SK-N-SH treated with all-trans-retinoic acid at 6 μM for 48 hours (cell line): ENCODE data around the gene DENND2C.

ENCODE experiments used
- ATAC-seq: fragments of 200-7000 bp; cut with Tn5 transposase; 3 replicates; pipeline ENCODE4 v1.9.1; 2020; ENCODE audit warnings: mild to moderate bottlenecking, moderate library complexity
- ARNTL ChIP-seq: fragments of 450-650 bp; formaldehyde crosslinking; IDR thresholded peaks from 2 replicates; pipeline ENCODE4 v1.5.0; 2020; ENCODE audit warnings: low read depth, mild to moderate bottlenecking, moderate library complexity, borderline replicate concordance
- BACH2 ChIP-seq: fragments of 250-450 bp; sonication (Bioruptor Pico); IDR thresholded peaks from 2 replicates; pipeline ENCODE4 v1.9.0; 2021; ENCODE audit warnings: mild to moderate bottlenecking, borderline replicate concordance
- CREB5 ChIP-seq: fragments of 250-450 bp; sonication (Bioruptor Pico); IDR thresholded peaks from 2 replicates; pipeline ENCODE4 v1.5.1; 2020; ENCODE audit warnings: low read depth, mild to moderate bottlenecking, moderate library complexity
- CSDC2 ChIP-seq: fragments of 250-450 bp; sonication (Bioruptor Pico); IDR thresholded peaks from 2 replicates; pipeline ENCODE4 v1.5.0; 2020; ENCODE audit warnings: mild to moderate bottlenecking, moderate library complexity
- CSRNP3 ChIP-seq: fragments of 250-450 bp; sonication (Bioruptor Pico); IDR thresholded peaks from 2 replicates; pipeline ENCODE4 v1.5.1; 2021; ENCODE audit warnings: mild to moderate bottlenecking, moderate library complexity
- GLIS3 ChIP-seq: fragments of 250-450 bp; sonication (Bioruptor Pico); IDR thresholded peaks from 2 replicates; pipeline ENCODE4 v1.5.0; 2020; ENCODE audit warnings: mild to moderate bottlenecking, moderate library complexity
- ISL1 ChIP-seq: fragments of 250-450 bp; sonication (Bioruptor Pico); IDR thresholded peaks from 2 replicates; pipeline ENCODE4 v2.1.2; 2022; ENCODE audit warnings: mild to moderate bottlenecking, moderate library complexity
- OSR1 ChIP-seq: fragments of 250-450 bp; sonication (Bioruptor Pico); IDR thresholded peaks from 2 replicates; pipeline ENCODE4 v1.8.0; 2022; ENCODE audit warnings: moderate library complexity, mild to moderate bottlenecking, inconsistent platforms
- PATZ1 ChIP-seq: fragments of 250-450 bp; sonication (Bioruptor Pico); IDR thresholded peaks from 2 replicates; pipeline ENCODE4 v1.8.0; 2020; ENCODE audit warnings: mild to moderate bottlenecking, moderate library complexity, borderline replicate concordance
- POU6F1 ChIP-seq: fragments of 250-450 bp; sonication (Bioruptor Pico); IDR thresholded peaks from 2 replicates; pipeline ENCODE4 v1.8.0; 2021; ENCODE audit warnings: low read depth, mild to moderate bottlenecking, moderate library complexity, borderline replicate concordance
- PPARA ChIP-seq: fragments of 250-450 bp; sonication (Bioruptor Pico); IDR thresholded peaks from 2 replicates; pipeline ENCODE4 v1.5.0; 2020; ENCODE audit warnings: mild to moderate bottlenecking, borderline replicate concordance
- RARB ChIP-seq: fragments of 250-450 bp; sonication (Bioruptor Pico); IDR thresholded peaks from 2 replicates; pipeline ENCODE4 v1.8.0; 2021; ENCODE audit warnings: mild to moderate bottlenecking, moderate library complexity
- SNAI2 ChIP-seq: fragments of 250-450 bp; sonication (Bioruptor Pico); IDR thresholded peaks from 2 replicates; pipeline ENCODE4 v1.5.0; 2020; ENCODE audit warnings: mild to moderate bottlenecking, moderate library complexity
- TCF4 ChIP-seq: fragments of 250-450 bp; sonication (Bioruptor Pico); IDR thresholded peaks from 2 replicates; pipeline ENCODE4 v1.8.0; 2021; ENCODE audit warnings: mild to moderate bottlenecking, moderate library complexity, borderline replicate concordance
- TOX ChIP-seq: fragments of 250-450 bp; sonication (Bioruptor Pico); IDR thresholded peaks from 2 replicates; pipeline ENCODE4 v1.8.0; 2021; ENCODE audit warnings: mild to moderate bottlenecking, moderate library complexity, borderline replicate concordance
- TSHZ2 ChIP-seq: fragments of 250-450 bp; sonication (Bioruptor Pico); IDR thresholded peaks from 2 replicates; pipeline ENCODE4 v1.5.0; 2020; ENCODE audit warnings: mild to moderate bottlenecking, moderate library complexity
- ZC3H10 ChIP-seq: fragments of 250-450 bp; sonication (Bioruptor Pico); IDR thresholded peaks from 2 replicates; pipeline ENCODE4 v1.5.1; 2021; ENCODE audit warnings: mild to moderate bottlenecking, moderate library complexity
- ZFP3 ChIP-seq: fragments of 250-450 bp; sonication (Bioruptor Pico); IDR thresholded peaks from 2 replicates; pipeline ENCODE4 v1.5.0; 2020; ENCODE audit warnings: mild to moderate bottlenecking, moderate library complexity
- ZNF70 ChIP-seq: fragments of 450-650 bp; formaldehyde crosslinking; IDR thresholded peaks from 2 replicates; pipeline ENCODE4 v1.5.0; 2020; ENCODE audit warnings: mild to moderate bottlenecking, moderate library complexity
- ZNF8 ChIP-seq: fragments of 450-650 bp; formaldehyde crosslinking; IDR thresholded peaks from 2 replicates; pipeline ENCODE4 v1.5.0; 2020; ENCODE audit warnings: mild to moderate bottlenecking, moderate library complexity

Gene DENND2C

GRCh38 chr1:114545796-114546195 is 124.1 kb downstream of the DENND2C start:
- ATAC-seq: no peak
- no peak for TF ChIP-seq PATZ1 (CRISPR knock-in tag)
- no peak for TF ChIP-seq GLIS3 (CRISPR knock-in tag)
- TF ChIP-seq ZNF70 (CRISPR knock-in tag): no peak
- no peak for TF ChIP-seq ARNTL (CRISPR knock-in tag)
- TF ChIP-seq PPARA: no peak
- no peak for TF ChIP-seq CSRNP3 (CRISPR knock-in tag)

- no peak for ATAC-seq
- no peak for TF ChIP-seq RARB (CRISPR knock-in tag)
- no peak for TF ChIP-seq CSRNP3 (CRISPR knock-in tag)
- TF ChIP-seq ARNTL (CRISPR knock-in tag): no peak
- TF ChIP-seq CSDC2 (CRISPR knock-in tag): no peak
Measured at GRCh38 chr1:114545315-114545714, 124.5 kb downstream of the DENND2C start.

- TF ChIP-seq GLIS3 (CRISPR knock-in tag) (no peak), SNAI2 (CRISPR knock-in tag) (no peak), ZFP3 (CRISPR knock-in tag) (no peak), TOX (CRISPR knock-in tag) (no peak), ZC3H10 (CRISPR knock-in tag) (no peak), CSRNP3 (CRISPR knock-in tag) (no peak), BACH2 (CRISPR knock-in tag) (no peak), CREB5 (CRISPR knock-in tag) (no peak), TSHZ2 (CRISPR knock-in tag) (no peak), CSDC2 (CRISPR knock-in tag) (no peak), OSR1 (CRISPR knock-in tag) (no peak), POU6F1 (CRISPR knock-in tag) (no peak), PPARA (no peak), TCF4 (CRISPR knock-in tag) (no peak), ISL1 (CRISPR knock-in tag) (no peak), ARNTL (CRISPR knock-in tag) (no peak), ZNF70 (CRISPR knock-in tag) (no peak), ZNF8 (CRISPR knock-in tag) (no peak)
- no peak for ATAC-seq
Measured at GRCh38 chr1:114540821-114541220, 129.0 kb downstream of the DENND2C start.
